Neuronal stem cell (in vitro differentiated cells): ENCODE data around the gene LCA5.
"Not testable (repeated sequence)": the region's sequence is repeated elsewhere in the genome, so short reads cannot be mapped to it uniquely, and the experiment has no call there.

ENCODE experiments used
- DNase-seq: peaks from one replicate; pipeline ENCODE4 v3.0.0-alpha.2; 2013; ENCODE audit warnings: low spot score
- H2AFZ ChIP-seq: one replicate; pipeline ENCODE4 v1.6.1; 2013; ENCODE audit warnings: mild to moderate bottlenecking, low read length, inconsistent platforms
- H2AK5ac ChIP-seq: 2 replicates; pipeline ENCODE4 v1.6.1; 2013; ENCODE audit warnings: low read depth, mild to moderate bottlenecking, inconsistent platforms, low read length, moderate library complexity, mixed read lengths
- H2BK120ac ChIP-seq: 2 replicates; pipeline ENCODE4 v1.6.1; 2013; ENCODE audit warnings: low read depth, mild to moderate bottlenecking, inconsistent platforms, low read length, moderate library complexity, mixed read lengths
- H2BK12ac ChIP-seq: one replicate; pipeline ENCODE4 v1.6.1; 2013; ENCODE audit warnings: low read length, inconsistent platforms
- H2BK15ac ChIP-seq: 2 replicates; pipeline ENCODE4 v1.6.1; 2013; ENCODE audit warnings: mild to moderate bottlenecking, low read length, inconsistent platforms, mixed read lengths
- H2BK5ac ChIP-seq: one replicate; pipeline ENCODE4 v1.6.1; 2013; ENCODE audit warnings: inconsistent platforms, mild to moderate bottlenecking, low read length, moderate library complexity
- H3K14ac ChIP-seq: one replicate; pipeline ENCODE4 v1.6.1; 2013; ENCODE audit warnings: low read length, inconsistent platforms
- H3K18ac ChIP-seq: 2 replicates; pipeline ENCODE4 v1.6.1; 2013; ENCODE audit warnings: low read length, inconsistent platforms
- H3K23ac ChIP-seq: 2 replicates; pipeline ENCODE4 v1.6.1; 2013; ENCODE audit warnings: low read depth, mild to moderate bottlenecking, mixed read lengths, low read length, inconsistent platforms; ENCODE audit not compliant: poor library complexity
- H3K27ac ChIP-seq: replicated peaks from 3 replicates; pipeline ENCODE4 v1.5.1; 2013; ENCODE audit warnings: low read length, inconsistent platforms
- H3K27me3 ChIP-seq, 3 experiments: 2 replicates each; pipeline ENCODE4 v1.6.1; 2013; ENCODE audit warnings: low read length in 3 of 3, mild to moderate bottlenecking in 2 of 3, inconsistent platforms in 1 of 3, low read depth in 1 of 3, mixed read lengths in 1 of 3, moderate library complexity in 1 of 3; ENCODE audit not compliant: control insufficient read depth in 3 of 3, insufficient read depth in 3 of 3
- H3K36me3 ChIP-seq, 2 donors: replicated peaks in 1 of 2; 2 replicates each; pipeline ENCODE4 v1.6.1; 2013; ENCODE audit warnings: low read length in 2 of 2; ENCODE audit not compliant: control insufficient read depth in 2 of 2, insufficient read depth in 2 of 2
- H3K4ac ChIP-seq: 2 replicates; pipeline ENCODE4 v1.6.1; 2013; ENCODE audit warnings: inconsistent platforms, mild to moderate bottlenecking, low read length, moderate library complexity
- H3K4me1 ChIP-seq, 2 donors: 1 replicate in 1 of 2; 2 replicates in 1 of 2; pipeline ENCODE4 v1.6.1; 2013; ENCODE audit warnings: low read length in 2 of 2, low read depth in 1 of 2; ENCODE audit not compliant: control insufficient read depth in 2 of 2, insufficient read depth in 1 of 2
- H3K4me2 ChIP-seq: one replicate; pipeline ENCODE4 v1.6.1; 2013; ENCODE audit warnings: mild to moderate bottlenecking, low read length, inconsistent platforms; ENCODE audit not compliant: insufficient read depth, poor library complexity, severe bottlenecking
- H3K4me3 ChIP-seq, 2 donors: 2 replicates each; pipeline ENCODE4 v1.5.1; 2013; ENCODE audit warnings: low read length in 2 of 2, mild to moderate bottlenecking in 2 of 2, inconsistent platforms in 1 of 2, moderate library complexity in 1 of 2
- H3K79me1 ChIP-seq: one replicate; pipeline ENCODE4 v1.6.1; 2013; ENCODE audit warnings: low read depth, mild to moderate bottlenecking, inconsistent platforms, low read length, moderate library complexity
- H3K9ac ChIP-seq: one replicate; pipeline ENCODE4 v1.6.1; 2013; ENCODE audit warnings: mild to moderate bottlenecking, low read depth, low read length, inconsistent platforms; ENCODE audit not compliant: poor library complexity
- H3K9me3 ChIP-seq, 2 donors: replicated peaks in 1 of 2; 2 replicates each; pipeline versions ENCODE3 to v1.6.1; 2013; ENCODE audit warnings: low read length in 2 of 2, mild to moderate bottlenecking in 2 of 2, inconsistent platforms in 1 of 2, low read depth in 1 of 2, mixed read lengths in 1 of 2, moderate library complexity in 1 of 2; ENCODE audit not compliant: control insufficient read depth in 2 of 2, insufficient read depth in 1 of 2
- H4K8ac ChIP-seq: one replicate; pipeline ENCODE4 v1.6.1; 2013; ENCODE audit warnings: low read depth, mild to moderate bottlenecking, inconsistent platforms, low read length, moderate library complexity
- H4K91ac ChIP-seq: one replicate; pipeline ENCODE4 v1.6.1; 2013; ENCODE audit warnings: low read length, low read depth, mild to moderate bottlenecking, inconsistent platforms; ENCODE audit not compliant: poor library complexity
- WGBS, 2 donors: extraction: QIAGEN DNeasy Blood & Tissue Kit; methylation state at CpG; one replicate each; pipeline ENCODE4 v1.1.7; 2013; ENCODE audit warnings: missing lambda C conversion rate in 2 of 2, mixed read lengths in 1 of 2; ENCODE audit not compliant: insufficient read length in 2 of 2, insufficient replicate concordance in 1 of 2; ENCODE audit errors: extremely low coverage in 2 of 2; 5-methylcytosine and 5-hydroxymethylcytosine counted together

The LCA5 gene

DNA sequence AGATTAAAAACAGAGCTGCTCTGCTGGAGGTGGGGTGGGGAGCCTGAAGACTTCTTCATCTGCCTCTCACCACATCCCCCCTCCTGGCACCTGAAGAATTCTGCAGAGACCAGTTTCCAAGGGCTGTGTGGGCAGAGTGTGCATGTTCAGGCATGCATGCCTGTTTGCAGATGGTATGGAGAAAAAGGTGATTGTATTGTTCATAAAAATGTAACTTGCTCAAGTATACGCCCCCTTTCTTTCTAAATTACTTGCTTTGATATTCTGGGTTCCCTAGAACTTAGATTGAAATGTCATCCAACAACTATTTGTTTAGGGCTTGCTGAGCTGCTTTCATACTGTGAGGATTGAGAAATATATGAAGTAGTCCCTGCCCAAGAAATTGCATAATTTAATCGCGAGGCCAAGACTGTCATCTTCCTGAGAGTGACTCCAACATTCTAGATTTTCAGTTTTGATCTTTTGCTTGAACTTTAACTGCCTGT lies 83.6 kb downstream of the LCA5 start:
- H4K8ac ChIP-seq: no peak overlapping the region
- H3K9ac ChIP-seq: no peak overlapping the region
- H3K4ac ChIP-seq: no peak overlapping the region
- H3K27me3 ChIP-seq: no peaks in the 10 kb centered on the region
- whole genome bisulfite sequencing, 2 donors: no CpG with 5 or more reads among the region's 3 CpGs
- H3K14ac ChIP-seq: no peak overlapping the region
- H2AK5ac ChIP-seq: no peak overlapping the region
- no peaks in the 10 kb centered on the region for H3K36me3 ChIP-seq
- peaks cover 2 to 6% of the 10 kb centered on the region in 2 donors for H3K4me1 ChIP-seq
- H3K79me1 ChIP-seq: no peaks in the 10 kb centered on the region
- H3K4me2 ChIP-seq: no peak overlapping the region
- DNase-seq: no peak
- H3K9me3 ChIP-seq: no peaks in the 10 kb centered on the region
- H3K27ac ChIP-seq: no peak overlapping the region
- H2AFZ ChIP-seq: peak overlapping the region; percentile 58
- H3K18ac ChIP-seq: no peak overlapping the region
- no peak overlapping the region for H3K4me3 ChIP-seq
- no peak overlapping the region for H2BK15ac ChIP-seq
- no peak overlapping the region for H2BK120ac ChIP-seq
- no peak overlapping the region for H3K23ac ChIP-seq
- H2BK5ac ChIP-seq: no peak overlapping the region
- no peak overlapping the region for H2BK12ac ChIP-seq
- H4K91ac ChIP-seq: no peak overlapping the region

DNA sequence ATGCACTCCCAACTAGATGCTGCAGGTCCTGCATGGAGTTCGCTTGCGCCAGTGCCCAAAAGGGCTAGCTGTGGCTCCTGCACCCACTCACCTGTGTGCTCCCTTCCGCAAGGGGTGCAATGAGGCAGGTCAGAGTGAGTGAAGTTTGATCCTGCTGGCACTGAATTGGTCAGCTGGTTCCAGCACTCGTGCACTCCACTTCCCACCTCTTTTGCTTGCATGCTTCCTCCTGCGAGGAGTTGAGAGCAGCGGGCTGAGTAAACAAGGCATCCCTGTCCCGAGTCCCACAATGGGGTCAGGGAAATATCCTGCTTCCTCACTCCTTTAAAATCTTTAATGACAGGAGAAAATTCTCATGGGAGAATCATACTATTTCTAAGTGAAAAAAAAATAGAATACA lies 86.2 kb downstream of the LCA5 start:
- Histone ChIP-seq H2BK12ac (no peak overlapping the region), H3K4me3 (no peak overlapping the region), H3K9ac (no peak overlapping the region), H3K27me3 (no peaks in the 10 kb centered on the region), H2BK5ac (no peak overlapping the region), H3K4me1 (peaks cover 2 to 6% of the 10 kb centered on the region in 2 donors), H3K27ac (no peak overlapping the region), H3K4me2 (no peak overlapping the region), H4K8ac (no peak overlapping the region), H3K18ac (no peak overlapping the region), H2AFZ (no peak overlapping the region), H4K91ac (no peak overlapping the region), H3K14ac (no peak overlapping the region), H3K36me3 (no peaks in the 10 kb centered on the region), H2BK15ac (no peak overlapping the region), H3K79me1 (no peaks in the 10 kb centered on the region), H3K23ac (no peak overlapping the region), H3K9me3 (no peaks in the 10 kb centered on the region), H2BK120ac (no peak overlapping the region), H2AK5ac (no peak overlapping the region), H3K4ac (no peak overlapping the region)
- WGBS, 2 donors: no CpG with 5 or more reads among the region's 7 CpGs
- no peak for DNase-seq

DNA sequence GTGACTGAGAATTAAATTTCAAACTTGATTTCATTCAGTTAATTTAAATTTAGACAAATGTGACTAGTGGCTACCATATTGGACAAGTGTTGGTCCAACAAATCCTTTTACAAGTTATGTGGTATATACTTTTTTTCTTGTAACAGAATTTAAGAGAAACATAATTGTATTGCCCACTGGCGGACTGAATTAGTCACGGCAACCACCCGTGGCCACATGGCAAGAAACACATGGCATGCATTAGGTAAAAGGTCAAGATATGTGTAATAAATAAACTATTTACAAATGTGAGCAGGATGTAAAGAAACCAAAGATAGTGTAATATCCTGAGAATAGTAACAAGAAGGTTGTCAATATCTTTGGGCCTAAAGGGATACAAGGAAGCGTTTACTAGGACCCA lies 91.2 kb downstream of the LCA5 start:
- H3K9me3 ChIP-seq: peaks cover 0 to 5% of the 10 kb centered on the region in 2 donors
- H3K9ac ChIP-seq: no peak overlapping the region
- H2AK5ac ChIP-seq: no peak overlapping the region
- no peak overlapping the region for H4K8ac ChIP-seq
- H3K4me2 ChIP-seq: no peak overlapping the region
- no peak overlapping the region for H2BK5ac ChIP-seq
- no peaks in the 10 kb centered on the region for H3K79me1 ChIP-seq
- no peak overlapping the region for H3K14ac ChIP-seq
- no peak overlapping the region for H2AFZ ChIP-seq
- H3K23ac ChIP-seq: no peak overlapping the region
- H3K27ac ChIP-seq: no peak overlapping the region
- no CpG with 5 or more reads among the region's 4 CpGs for WGBS, 2 donors
- no peak overlapping the region for H3K18ac ChIP-seq
- no peak overlapping the region for H2BK15ac ChIP-seq
- no peaks in the 10 kb centered on the region for H3K27me3 ChIP-seq
- H3K4me3 ChIP-seq: no peak overlapping the region
- H2BK12ac ChIP-seq: no peak overlapping the region
- no peak overlapping the region for H3K4ac ChIP-seq
- no peak overlapping the region for H2BK120ac ChIP-seq
- H3K4me1 ChIP-seq: no peaks in the 10 kb centered on the region
- H3K36me3 ChIP-seq: no peaks in the 10 kb centered on the region
- DNase-seq: no peak
- H4K91ac ChIP-seq: no peak overlapping the region

DNA sequence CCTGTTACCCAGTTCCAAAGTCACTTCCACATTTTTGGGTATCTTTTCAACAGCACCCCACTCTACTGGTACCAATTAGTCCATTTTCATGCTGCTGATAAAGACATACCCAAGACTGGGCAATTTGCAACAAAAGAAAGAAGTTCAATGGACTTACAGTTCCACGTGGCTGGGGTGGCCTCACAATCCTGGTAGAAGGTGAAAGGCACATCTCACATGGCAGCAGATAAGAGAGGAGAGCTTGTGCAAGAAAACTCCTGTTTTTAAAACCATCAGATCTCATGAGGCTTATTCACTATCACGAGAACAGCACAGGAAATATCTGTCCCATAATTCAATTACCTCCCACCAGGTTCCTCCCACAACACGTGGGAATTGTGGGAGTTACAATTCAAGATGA lies 93.4 kb downstream of the LCA5 start:
- not testable (repeated sequence) for H3K36me3 ChIP-seq, H3K18ac ChIP-seq, H3K4me2 ChIP-seq, H4K91ac ChIP-seq, H2BK5ac ChIP-seq, H3K4ac ChIP-seq, H3K79me1 ChIP-seq, H2BK15ac ChIP-seq, H3K4me1 ChIP-seq, H2AFZ ChIP-seq, H3K9ac ChIP-seq, H3K4me3 ChIP-seq, H3K14ac ChIP-seq, H3K23ac ChIP-seq, H3K27ac ChIP-seq, H3K9me3 ChIP-seq, H4K8ac ChIP-seq, H2AK5ac ChIP-seq, H3K27me3 ChIP-seq, H2BK120ac ChIP-seq, DNase-seq, H2BK12ac ChIP-seq
- WGBS, 2 donors: no CpG with 5 or more reads among the region's 3 CpGs
